Eye (tissue), 1 donor: ENCODE data around the gene MYO1H.
A peak's percentile ranks its signal among the peaks of the same experiment; 100 is the strongest.
"Not testable (repeated sequence)": the region's sequence is repeated elsewhere in the genome, so short reads cannot be mapped to it uniquely, and the experiment has no call there.

Experiments
- DNase-seq: peaks from one replicate; pipeline ENCODE4 v3.0.0-alpha.2; 2015

MYO1H gene

DNA sequence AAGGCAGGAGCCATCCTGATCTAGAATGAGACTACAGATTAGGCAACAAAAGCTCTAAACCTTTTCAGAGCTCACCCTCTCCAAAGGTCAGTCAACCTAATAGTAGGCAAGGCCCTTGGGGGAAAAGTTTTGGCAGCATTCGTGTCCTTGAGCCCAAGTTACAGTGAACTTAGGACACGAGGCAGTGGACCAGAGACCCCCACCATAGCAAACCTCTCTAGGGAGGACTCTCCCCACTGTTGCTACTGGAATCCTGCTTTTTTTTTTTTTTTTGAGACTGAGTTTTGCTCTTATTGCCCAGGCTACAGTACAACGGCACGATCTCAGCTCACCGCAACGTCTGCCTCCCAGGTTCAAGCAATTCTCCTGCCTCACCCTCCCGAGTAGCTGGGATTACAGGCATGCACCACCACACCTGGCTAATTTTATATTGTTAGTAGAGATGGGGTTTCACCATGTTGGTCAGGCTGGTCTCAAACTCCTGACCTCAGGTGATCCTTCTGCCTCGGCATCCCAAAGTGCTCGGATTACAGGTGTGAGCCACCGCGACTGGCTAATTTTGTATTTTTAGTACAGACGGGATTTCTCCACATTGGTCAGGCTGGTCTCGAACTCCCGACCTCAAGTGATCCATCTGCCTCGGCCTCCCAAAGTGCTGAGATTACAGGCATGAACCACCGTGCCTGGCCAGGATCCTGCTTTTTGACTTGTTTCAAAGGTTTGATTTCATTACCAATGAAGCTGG, 126.0 kb downstream of the MYO1H start:
- not testable (repeated sequence) for DNase-seq

DNA sequence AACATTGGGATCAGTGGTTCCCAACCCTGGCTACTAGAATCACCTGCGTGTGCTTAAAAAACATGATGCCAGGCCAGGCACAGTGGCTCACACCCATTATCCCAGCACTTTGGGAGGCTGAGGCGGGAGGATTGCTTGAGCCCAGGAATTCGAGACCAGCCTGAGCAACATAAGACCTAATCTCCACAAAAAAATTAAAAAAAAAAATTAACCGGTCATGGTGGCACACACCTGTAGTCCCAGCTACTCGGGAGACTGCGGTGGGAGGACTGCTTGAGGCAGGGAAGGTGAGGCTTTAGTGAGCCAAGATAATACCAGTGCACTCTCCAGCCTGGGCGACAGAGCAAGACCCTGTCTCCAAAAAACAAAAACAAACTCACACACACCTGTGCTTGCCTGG, 127.4 kb downstream of the MYO1H start:
- no peak for DNase-seq

DNA sequence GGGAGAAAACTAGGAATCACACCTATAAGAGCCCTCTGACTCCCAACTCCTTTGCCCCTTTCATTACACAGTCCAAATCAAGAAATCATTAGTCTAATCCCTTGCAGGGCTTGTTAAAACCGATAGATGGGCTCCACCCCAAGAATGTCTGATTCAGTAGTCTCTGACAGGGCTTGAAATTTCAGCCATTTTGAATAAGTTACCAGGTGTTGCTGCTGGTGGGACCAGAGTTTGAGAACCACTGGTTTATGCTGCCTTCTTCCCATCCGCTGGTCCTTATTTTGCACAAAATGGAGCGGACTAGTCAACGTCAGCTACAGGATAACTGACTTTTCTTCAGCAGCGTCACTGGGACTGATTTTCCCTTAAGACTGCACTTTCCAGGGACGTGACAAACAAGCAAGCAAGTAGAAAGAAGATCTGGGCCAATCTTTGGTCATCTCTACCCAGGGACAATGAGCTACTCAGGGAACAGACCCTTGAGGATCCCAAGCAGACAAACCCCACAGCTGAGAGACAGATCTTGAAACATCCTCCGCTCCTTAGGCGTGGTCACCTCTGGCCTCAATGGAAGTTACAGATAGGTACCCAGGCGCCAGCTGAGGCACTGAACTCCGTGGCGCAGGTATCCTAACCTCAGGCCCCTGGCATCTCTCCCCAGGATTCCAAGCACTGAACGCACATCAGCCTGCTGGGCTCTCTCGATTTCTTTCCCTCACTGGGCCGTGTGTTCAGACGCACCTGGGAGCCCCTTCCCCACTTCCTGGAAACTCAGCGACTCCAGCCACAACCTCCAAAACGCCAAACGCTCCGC, 128.5 kb downstream of the MYO1H start:
- DNase-seq, result peak; percentile 9

DNA sequence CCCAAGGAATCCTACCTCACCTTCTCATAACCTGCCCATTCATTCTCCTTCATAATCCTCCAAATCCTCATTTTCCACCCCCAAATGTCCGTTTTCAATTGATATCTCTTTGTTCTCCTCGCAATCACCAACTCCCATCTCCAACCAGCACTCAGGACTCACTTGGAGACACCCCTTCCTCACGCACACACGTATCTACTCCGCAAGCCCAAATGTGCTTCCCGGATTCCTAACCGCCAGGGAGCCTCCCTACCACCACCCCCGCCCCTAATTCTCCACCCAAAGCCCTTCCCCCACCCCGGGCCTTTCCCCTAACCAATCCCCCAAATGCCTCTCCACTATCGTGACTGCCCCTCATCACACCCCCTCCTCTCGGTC, 129.1 kb downstream of the MYO1H start:
- no peak for DNase-seq

DNA sequence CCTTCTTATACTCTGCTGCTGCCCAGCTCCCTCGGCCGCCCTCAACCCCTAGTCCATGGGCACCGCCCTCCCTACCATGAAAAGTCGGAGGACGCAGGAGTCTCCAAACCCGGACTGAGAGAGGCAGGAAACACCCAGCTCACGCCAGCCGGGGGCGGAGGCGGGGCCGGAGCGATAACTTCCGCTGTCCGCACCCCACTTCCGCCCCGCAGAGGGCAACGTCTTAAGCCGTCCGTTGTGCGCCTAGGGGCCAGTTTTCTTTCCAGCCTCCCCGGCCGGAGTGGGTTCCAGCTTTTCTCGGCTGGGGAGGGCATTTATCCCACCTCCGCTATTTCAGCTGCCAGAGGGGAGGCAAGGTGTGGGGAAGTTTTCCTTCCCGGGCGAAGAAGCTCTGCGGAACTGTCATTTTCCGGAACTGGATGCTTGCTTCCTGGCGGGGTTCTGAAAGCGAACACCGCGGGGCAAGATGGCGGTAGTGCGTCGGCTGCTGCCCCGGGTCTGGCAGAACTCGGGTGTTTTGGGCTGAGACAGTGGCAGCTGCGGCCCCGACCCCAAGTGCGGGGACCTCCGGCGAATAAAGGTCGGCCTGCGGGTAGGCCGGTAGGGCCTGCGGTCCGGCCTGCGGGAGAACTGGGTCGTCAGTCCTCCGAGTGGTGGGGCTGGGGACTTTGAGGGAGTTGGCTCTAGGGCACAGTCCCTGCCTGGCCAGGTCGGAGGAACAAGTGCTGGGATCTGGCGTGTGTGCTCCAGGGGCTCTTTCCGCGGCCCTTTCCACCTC, 129.7 kb downstream of the MYO1H start, which contains the start of the genes KCTD10 and UBE3B:
Gene KCTD10, minus strand, starts transcription at position 116 of the 778 bp plus-strand sequence. Its CDS starts 38 bp downstream, at position 78.
Gene UBE3B, plus strand, starts transcription at position 450 of the 778 bp plus-strand sequence. CDS start 5,918 bp downstream, outside the sequence.
- peak; percentile 97 for DNase-seq

DNA sequence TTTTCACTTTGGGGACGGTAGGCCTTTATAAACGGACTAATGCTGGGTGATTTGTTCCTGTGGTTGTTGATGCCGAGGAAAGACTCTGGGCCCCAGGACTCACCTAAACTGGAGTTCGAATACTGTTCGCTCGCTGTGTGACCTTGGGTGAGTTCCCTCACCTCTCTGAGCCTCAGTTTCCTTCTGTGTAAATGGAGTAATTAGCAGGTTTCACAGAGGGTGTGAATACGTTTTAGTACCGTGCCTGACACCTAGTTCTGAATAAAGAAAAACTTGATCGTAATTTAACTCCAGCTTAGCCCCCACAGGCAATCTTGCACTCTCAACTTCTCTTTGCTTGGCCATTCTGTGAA, 130.2 kb downstream of the MYO1H start:
- no peak for DNase-seq

DNA sequence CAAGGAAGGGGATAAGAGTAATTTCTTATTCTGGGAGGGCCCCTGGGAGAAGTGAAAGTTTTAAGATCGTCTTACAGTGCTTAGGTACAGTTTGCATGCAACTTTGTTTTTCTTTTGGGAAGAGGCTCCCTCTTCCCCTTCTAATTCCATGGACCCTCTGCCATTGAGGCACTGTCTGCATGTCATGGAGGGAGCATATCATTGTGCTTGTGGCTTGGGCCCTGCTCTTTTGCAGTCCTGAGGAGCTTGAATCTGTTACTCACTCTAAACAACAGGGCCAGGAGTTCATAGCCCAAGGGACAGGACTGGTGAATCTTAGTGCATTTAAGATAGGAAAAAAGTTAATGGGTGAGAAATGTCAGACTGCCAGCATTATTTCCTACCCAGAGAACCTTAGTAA, 132.1 kb downstream of the MYO1H start:
- DNase-seq, result no peak

DNA sequence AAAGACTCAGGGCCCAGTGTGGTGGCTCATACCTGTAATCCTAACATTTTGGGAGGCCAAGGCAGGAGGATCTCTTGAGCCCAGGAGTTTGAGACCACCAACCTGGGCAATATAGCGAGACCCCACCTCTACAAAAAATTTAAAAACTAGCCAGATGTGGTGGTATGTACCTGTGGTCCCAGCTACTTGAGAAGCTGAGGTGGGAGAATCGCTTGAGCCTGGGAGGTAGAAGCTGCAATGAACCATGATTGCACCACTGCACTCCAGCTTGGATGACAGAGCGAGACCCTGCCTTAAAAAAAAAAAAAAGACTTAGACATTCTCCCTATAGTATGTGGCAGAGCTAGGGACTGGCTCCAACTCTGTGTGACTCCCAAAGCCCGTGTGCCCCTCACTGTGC, 132.7 kb downstream of the MYO1H start:
- DNase-seq, result no peak

DNA sequence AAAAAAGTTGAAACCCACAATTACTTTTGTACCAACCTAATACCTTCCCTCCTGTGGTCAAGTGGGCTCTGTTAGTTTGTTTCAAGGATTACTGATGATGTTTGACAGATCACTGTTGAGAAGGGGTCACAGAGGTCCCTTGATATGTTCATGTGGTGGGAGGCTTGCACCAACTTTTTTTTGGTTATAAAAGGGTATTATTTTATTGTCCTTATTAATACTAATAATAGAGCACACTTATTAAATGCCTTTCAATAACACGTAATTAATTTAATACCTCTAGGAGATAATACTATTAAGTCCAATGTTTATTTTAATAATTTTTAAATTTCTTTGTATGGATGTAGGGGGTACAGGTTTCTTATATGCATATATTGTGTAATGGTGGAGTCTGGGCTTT, 134.2 kb downstream of the MYO1H start:
- no peak for DNase-seq

DNA sequence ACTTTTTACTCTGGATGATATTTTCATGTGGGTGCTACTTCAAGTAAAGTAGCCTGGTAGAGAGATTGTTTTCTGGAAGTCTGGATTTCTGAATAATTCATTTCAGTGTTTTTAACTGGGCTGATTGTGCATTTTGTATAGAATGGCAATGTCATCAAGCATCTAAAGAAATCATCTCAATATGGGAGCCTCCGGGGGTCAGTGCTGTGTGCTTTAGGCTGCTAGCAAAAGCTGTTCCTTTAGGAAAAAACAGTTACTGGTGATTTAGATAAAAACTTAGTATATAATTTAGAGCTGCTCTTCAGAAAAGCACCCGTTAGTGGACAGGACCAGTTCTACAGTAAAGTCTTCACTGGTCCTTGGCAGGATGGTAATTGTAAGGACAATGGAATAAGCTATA, 134.8 kb downstream of the MYO1H start:
- no peak for DNase-seq

DNA sequence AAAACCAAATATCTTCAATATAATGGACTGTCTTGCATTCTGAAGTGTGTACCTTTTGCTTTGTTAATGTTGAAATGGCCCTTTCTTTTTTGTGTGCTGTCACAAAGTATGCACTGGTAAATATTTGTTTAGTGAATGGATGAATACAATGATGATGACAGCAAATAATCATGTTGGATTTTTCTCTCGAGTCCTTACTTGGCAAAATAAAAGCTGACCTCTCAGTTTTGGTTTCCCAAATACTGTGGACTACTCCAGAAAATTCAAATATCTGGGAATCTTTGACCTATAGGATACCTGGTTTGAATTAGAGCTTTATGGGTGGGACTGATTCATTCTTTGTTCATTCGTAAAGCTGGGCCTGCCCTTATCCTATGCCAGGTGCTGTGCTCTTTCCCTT, 135.2 kb downstream of the MYO1H start:
- no peak for DNase-seq

DNA sequence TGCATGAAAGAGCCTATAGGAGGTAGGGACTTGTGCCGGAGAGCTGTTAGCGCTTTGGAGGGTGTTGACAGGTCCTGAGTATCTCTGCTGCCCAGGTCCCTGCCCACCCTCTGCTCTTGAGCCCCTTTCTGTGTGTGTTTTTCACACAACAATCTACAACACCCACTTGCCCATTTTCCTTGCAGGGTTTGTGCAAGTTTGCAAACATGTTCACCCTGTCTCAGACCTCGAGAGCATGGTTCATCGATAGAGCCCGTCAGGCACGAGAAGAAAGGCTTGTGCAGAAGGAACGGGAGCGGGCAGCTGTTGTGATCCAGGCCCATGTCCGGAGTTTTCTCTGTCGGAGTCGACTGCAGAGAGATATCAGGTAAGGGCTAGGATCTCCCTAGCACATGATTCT, 135.6 kb downstream of the MYO1H start:
- no peak for DNase-seq

DNA sequence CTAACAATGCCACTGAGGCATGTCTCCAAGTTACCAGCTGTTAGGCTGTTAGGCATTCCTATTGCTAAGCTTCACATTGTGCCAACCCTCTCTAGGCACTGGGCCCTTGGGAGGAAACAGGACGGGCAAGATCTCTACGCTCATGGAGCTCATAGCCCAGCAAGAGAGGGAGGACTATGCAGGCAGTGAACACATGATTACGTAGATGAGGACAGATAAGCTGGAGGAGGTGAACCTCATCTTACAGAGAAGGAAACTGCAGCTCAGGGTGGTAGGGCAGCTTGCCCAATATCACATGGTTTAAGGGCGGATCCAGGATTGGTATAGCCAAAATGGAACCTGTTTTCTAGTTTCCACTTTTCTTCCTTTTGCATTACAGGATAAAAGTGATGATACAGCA, 137.5 kb downstream of the MYO1H start:
- no peak for DNase-seq

DNA sequence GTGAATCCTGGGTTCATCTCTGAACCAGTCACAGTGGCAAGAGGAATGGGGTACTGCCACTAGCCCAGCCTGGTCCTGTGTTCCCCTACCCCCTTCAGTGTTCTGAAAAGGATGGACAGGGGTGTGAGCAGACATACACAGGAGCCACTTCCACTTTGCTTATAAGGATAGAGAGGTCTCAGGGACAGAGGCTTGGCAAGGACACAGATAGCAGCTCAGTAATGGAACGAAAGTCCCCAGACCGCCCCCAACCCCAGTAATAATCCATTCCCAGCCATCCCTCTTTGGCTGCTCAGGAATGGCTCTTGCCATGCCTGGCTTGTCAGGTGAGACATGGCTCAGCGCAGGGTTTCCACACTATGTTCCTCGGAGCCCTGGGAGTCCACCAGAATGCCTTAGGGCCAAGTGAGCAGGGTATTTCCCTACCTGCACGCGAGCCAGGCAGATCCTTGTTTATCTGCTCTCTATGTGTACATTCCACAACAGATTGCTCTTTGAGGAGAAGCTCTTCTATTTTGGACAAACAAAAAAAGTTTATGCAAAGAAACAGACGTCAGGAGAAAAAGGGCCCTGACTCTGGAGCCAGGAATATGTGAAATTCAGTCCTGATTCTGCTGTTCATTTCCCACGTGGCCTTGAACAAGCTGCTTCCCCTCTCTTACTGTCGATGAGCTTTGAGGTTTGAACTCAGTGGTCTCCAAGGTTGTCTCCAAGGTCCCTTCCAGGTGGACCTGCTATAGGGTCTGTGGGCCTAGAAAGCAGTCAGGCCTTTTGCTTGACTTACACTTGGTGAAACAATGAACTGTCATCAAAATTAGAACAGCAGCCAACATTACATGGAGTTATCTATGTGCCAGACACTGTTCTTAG, 139.7 kb downstream of the MYO1H start:
- no peak for DNase-seq

DNA sequence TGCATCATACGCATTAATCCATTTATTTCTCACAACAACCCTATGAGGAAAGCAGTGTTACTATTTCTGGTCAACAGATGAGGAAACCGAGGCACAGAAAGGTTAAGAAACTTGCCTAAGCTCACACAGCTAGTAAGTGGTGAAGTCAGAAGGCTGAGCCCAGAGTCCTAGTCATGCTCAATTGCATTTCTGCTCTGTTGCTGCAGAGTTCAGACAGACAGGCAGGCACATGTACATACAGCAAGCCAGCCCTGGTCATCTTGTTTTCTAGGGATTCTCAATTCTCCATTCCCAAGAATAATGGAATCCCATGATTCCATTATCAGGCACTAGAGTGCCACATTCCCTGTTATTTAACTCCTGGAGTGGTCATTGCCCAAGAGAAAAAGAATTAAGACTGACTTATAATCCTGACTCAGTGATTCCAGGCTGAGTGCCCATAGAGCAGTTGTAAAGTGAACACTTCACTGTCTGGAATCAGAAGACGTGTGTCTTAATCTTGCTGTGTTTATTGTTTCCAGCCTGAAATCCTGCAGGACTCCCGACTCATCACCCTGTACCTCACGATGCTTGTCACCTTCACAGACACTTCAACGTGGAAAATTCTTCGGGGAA, 140.5 kb downstream of the MYO1H start:
- no peak for DNase-seq

DNA sequence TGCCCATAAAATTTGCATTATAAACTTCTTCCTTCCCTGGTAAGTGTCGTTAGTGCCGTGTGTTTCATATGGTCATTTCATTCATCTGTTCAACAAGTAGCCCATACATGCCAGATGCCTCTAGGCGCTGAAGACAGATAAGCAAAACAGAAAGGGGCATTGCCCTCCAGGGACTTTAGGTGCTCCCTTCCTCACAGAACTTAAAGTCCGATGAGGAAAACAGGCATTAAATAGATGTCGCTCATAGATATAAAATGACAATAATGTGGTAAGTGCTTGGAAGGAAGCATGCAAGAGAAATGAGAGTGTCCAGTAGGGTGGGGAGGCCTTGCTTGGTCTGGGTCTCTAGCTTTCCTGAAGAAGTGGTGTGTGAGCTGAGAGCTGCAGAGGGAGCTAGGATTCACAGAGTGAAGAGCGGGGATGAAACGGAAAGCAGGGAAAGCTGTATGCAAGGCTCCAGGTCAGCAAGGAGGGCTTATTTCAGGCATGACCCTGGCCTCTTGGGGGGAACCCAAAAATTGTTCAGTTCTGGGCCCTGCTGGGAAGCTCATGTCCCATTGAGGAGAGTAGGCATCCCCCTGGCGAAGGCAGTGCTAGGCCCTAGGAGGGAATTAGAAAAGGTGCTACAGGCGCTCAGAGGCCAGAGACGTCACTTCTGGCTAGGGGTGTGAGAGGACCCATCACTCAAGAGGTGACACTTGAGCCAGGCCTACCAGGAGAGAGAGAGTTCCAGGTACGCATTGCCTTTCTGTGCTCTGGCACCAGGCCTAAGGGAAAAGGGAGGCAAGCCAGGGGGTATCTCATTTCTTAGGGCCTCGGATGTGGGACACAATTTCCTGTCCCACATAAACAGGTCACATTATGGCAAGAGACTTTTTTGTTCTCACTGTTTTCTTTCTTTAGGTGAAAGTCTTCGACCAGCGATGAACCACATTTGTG, 141.6 kb downstream of the MYO1H start:
- DNase-seq, result no peak

DNA sequence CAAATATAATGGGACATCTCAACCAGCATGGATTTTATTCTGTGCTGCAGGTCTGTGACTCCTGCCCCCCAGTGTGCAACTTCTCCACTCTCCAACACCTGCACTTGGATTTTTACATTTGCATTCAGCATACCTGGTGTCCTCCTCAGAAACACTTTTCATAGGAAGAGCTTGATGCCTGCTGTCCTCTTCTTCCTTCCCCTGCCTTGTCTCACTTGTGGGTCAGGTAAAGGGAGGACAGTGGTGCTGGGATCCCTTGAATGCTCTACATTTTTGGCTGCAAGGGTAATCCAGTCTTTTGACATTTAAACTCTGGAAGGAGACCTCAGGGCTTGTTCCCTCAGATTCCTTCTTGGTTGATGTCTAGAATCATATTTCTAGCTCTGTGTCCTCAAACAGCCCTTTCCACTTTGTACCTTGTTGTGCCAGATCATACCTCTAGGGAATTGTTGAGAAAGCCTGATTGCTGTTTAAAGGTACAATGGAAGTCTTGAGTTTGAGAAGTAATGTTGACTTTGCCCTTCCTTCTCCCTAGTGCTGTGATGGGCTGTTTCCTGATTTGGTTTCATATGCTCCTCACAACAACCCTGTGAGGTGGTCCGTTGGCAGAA, 142.4 kb downstream of the MYO1H start:
- no peak for DNase-seq

DNA sequence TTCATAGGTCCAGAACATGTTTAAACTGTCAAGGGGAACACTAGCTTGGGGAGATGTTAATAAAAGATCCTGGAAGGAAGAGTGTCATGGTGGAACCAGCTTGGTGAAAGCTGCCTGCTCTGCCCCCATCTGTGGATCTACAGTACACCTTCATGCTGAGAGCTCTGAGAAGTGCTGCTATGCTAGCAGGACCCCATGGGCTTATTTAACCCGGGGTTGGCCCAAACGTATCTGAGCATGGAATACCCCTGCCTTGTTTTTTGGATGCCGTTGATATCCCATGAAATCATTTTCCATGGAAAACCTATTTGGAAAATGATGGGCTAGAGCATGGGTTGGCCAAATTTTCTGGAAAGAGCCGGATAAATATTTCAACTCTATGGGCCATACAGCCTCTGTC, 144.0 kb downstream of the MYO1H start:
- DNase-seq, result no peak

DNA sequence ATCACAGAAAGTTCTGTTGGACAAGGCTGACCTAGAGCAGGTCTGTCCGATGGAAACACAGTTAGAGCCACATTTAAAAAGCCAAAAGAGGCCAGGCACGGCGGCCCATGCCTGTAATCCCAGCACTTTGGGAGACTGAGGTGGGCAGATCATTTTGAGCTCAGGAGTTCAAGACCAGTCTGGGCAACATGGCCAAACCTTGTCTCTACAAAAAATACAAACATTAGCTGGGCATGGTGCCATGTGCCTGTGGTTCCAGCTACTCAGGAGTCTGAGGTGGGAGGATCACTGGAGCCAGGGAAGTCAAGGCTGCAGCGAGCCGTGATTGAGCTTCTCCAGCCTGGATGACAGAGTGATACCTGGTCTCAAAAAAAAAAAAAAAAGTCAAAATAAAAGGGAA, 144.7 kb downstream of the MYO1H start:
- DNase-seq, result no peak

DNA sequence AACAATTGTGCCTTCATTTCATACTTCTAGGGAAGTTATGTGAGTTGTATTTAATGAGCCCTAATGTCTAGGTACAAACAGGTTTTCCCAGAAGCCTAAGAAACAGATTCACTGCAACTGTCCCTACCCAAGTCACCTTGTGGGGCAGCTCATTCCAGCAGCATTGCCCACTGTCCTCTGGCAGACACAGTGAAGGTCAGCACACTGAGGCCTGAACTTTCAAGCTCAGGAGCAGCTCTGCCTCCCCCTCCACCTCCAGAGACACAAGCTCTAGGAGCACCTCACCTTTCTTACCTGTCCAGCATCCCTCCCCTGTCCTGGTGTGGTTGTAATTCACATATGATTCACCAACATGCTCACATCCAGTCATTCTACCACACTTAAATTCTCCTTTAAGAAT, 145.4 kb downstream of the MYO1H start:
- no peak for DNase-seq
